Keratinocyte (primary cell): ENCODE data around the gene SBNO2. TPM values are rescaled to one million over a fixed set of nuclear protein-coding genes. Genes with fewer than 3 reads are reported as not detected.

Experiments
- DNase-seq: peaks from one replicate; pipeline ENCODE4 v3.0.0-alpha.2; 2011; ENCODE audit warnings: low read depth, missing footprints, low spot score
- FAIRE-seq: peaks from 2 replicates; lab custom pipeline; 2011; peaks lifted over from hg19 to GRCh38; lab: Jason Lieb, UNC
- H2AFZ ChIP-seq: 2 replicates; pipeline ENCODE4 v1.6.0; 2012; ENCODE audit warnings: low read length, control low read depth, inconsistent platforms; ENCODE audit not compliant: control insufficient read depth
- H3K27ac ChIP-seq: 2 replicates; pipeline ENCODE4 v1.5.1; 2011; ENCODE audit warnings: low read length; ENCODE audit not compliant: control insufficient read depth, insufficient read depth
- H3K27me3 ChIP-seq: 3 replicates; pipeline ENCODE4 v1.6.0; 2011; ENCODE audit warnings: low read length; ENCODE audit not compliant: control insufficient read depth, insufficient read depth; ENCODE audit errors: extremely low read depth
- H3K36me3 ChIP-seq, 2 experiments: 2 replicates in 1 of 2; 3 replicates in 1 of 2; pipeline ENCODE4 v1.5.1; 2011; ENCODE audit warnings: low read length in 2 of 2, mild to moderate bottlenecking in 1 of 2; ENCODE audit not compliant: control insufficient read depth in 2 of 2, insufficient read depth in 2 of 2; ENCODE audit errors: extremely low read depth in 1 of 2
- H3K4me1 ChIP-seq: 3 replicates; pipeline ENCODE4 v1.5.1; 2011; ENCODE audit warnings: low read length; ENCODE audit not compliant: control insufficient read depth, insufficient read depth; ENCODE audit errors: extremely low read depth
- H3K4me2 ChIP-seq: 3 replicates; pipeline ENCODE4 v1.6.0; 2011; ENCODE audit warnings: low read depth, low read length; ENCODE audit not compliant: control insufficient read depth, insufficient read depth; ENCODE audit errors: extremely low read depth
- H3K4me3 ChIP-seq, 3 experiments: fragments of 200-600 bp in 1 of 3; sonication (generic) in 1 of 3; 2 replicates in 2 of 3; 3 replicates in 1 of 3; pipeline ENCODE4 v1.5.1; 2011 to 2016; ENCODE audit warnings: low read length in 3 of 3, mild to moderate bottlenecking in 3 of 3, control low read depth in 2 of 3, inconsistent platforms in 1 of 3, low read depth in 1 of 3, mixed read lengths in 1 of 3, mixed run types in 1 of 3, moderate library complexity in 1 of 3; ENCODE audit not compliant: control insufficient read depth in 2 of 3, insufficient read depth in 2 of 3; ENCODE audit errors: extremely low read depth in 1 of 3
- H3K79me2 ChIP-seq: 2 replicates; pipeline ENCODE4 v1.6.0; 2012; ENCODE audit warnings: low read length; ENCODE audit not compliant: control insufficient read depth, insufficient read depth
- H3K9ac ChIP-seq: 3 replicates; pipeline ENCODE4 v1.6.0; 2011; ENCODE audit warnings: low read length; ENCODE audit not compliant: control insufficient read depth, insufficient read depth; ENCODE audit errors: extremely low read depth
- H3K9me1 ChIP-seq: 3 replicates; pipeline ENCODE4 v1.6.0; 2011; ENCODE audit warnings: low read length; ENCODE audit not compliant: control insufficient read depth, insufficient read depth; ENCODE audit errors: extremely low read depth
- H3K9me3 ChIP-seq: 2 replicates; pipeline ENCODE4 v1.5.1; 2012; ENCODE audit warnings: low read depth, low read length; ENCODE audit not compliant: control insufficient read depth
- H4K20me1 ChIP-seq: 3 replicates; pipeline ENCODE4 v1.6.0; 2011; ENCODE audit warnings: low read length; ENCODE audit not compliant: control insufficient read depth, insufficient read depth; ENCODE audit errors: extremely low read depth
- CTCF ChIP-seq, 3 experiments: IDR thresholded peaks in 1 of 3; conservative IDR thresholded peaks in 1 of 3; optimal IDR thresholded peaks in 1 of 3; 2 replicates in 2 of 3; 3 replicates in 1 of 3; pipeline versions ENCODE3 to v1.5.1; 2011; ENCODE audit warnings: low read length in 3 of 3, mild to moderate bottlenecking in 3 of 3, moderate library complexity in 2 of 3, control low read depth in 1 of 3, inconsistent platforms in 1 of 3; ENCODE audit not compliant: insufficient read depth in 2 of 3; ENCODE audit errors: extremely low read depth in 1 of 3
- EZH2 ChIP-seq: IDR thresholded peaks from one replicate; pipeline ENCODE4 v1.6.1; 2012; ENCODE audit warnings: inconsistent platforms, mild to moderate bottlenecking, low read length, moderate library complexity
- dilution Hi-C: fragments of 300-500 bp; cut with MboI; formaldehyde crosslinking; loops from one replicate; pipeline ENCODE4 v1.7.0; 2020; ENCODE audit warnings: low sequenced_read_pairs; ENCODE audit not compliant: extremely low pct_ligation_motif_present
- polyA plus RNA-seq, 5 experiments: library from polyadenylated mRNA; depleted of rRNA in 3 of 5; stranded (reverse) in 3 of 5; stranded (forward) in 1 of 5; unstranded in 1 of 5; fragments of >200 nt; gene quantifications; 1 replicate in 1 of 5; 2 replicates in 3 of 5; 3 replicates in 1 of 5; pipeline versions ENCODE4 v1.2.1 to v1.2.3, GENCODE V29; 2011 to 2012; ENCODE audit warnings: missing spikeins in 2 of 5, low read depth in 1 of 5, low replicate concordance in 1 of 5

Gene SBNO2
- polyA plus RNA-seq, 1 donor (not counting 4 experiments of a cell fraction or from before 2014, with no cell fraction given): 10.9 TPM

- FAIRE-seq (no peak), DNase-seq (no peak)
- Histone ChIP-seq H3K9me1 (no peaks in the 10 kb centered on the region), H3K9me3 (no peaks in the 10 kb centered on the region), H3K27ac (no peak overlapping the region), H3K27me3 (no peaks in the 10 kb centered on the region), H3K79me2 (peaks cover 45% of the 10 kb centered on the region), H3K4me1 (peaks cover 19% of the 10 kb centered on the region), H3K36me3 (peaks cover 19 to 25% of the 10 kb centered on the region in 2 experiments), H3K4me3 (no peak overlapping the region), H2AFZ (no peak overlapping the region), H3K9ac (no peak overlapping the region), H3K4me2 (no peak overlapping the region), H4K20me1 (peaks cover 6% of the 10 kb centered on the region)
- no peak for TF ChIP-seq CTCF (optimal IDR thresholded peaks at IDR 0.05 in 1 of 3, IDR thresholded peaks at IDR 0.05 in 1 of 3, conservative IDR thresholded peaks at IDR 0.05 in 1 of 3; ENCODE audit: extremely low read depth in 1 of 3, insufficient read depth in 2 of 3, low read length in 3 of 3)
- TF ChIP-seq EZH2: no peak
- dilution Hi-C loops: no loop called here
Observed at GRCh38 chr19:1128106-1128505, 46.0 kb downstream of the SBNO2 start.

- DNase-seq: no peak
- peaks cover 6% of the 10 kb centered on the region for H4K20me1 ChIP-seq
Observed at GRCh38 chr19:1126984-1127760, 46.9 kb downstream of the SBNO2 start.

More at GRCh38 chr19:1126984-1127760, 46.9 kb downstream of the SBNO2 start:
- Histone ChIP-seq H3K79me2 (peaks cover 41% of the 10 kb centered on the region), H3K9ac (no peak overlapping the region), H3K9me1 (no peaks in the 10 kb centered on the region), H3K9me3 (no peaks in the 10 kb centered on the region), H3K4me2 (no peak overlapping the region), H2AFZ (no peak overlapping the region), H3K27me3 (no peaks in the 10 kb centered on the region), H3K36me3 (peaks cover 25 to 29% of the 10 kb centered on the region in 2 experiments), H3K4me1 (peaks cover 11% of the 10 kb centered on the region), H3K4me3 (no peak overlapping the region), H3K27ac (no peak overlapping the region)
- dilution Hi-C loops: no loop called here
- TF ChIP-seq CTCF (optimal IDR thresholded peaks at IDR 0.05 in 1 of 3, IDR thresholded peaks at IDR 0.05 in 1 of 3, conservative IDR thresholded peaks at IDR 0.05 in 1 of 3; ENCODE audit: extremely low read depth in 1 of 3, insufficient read depth in 2 of 3, low read length in 3 of 3): no peak
- no peak for TF ChIP-seq EZH2
- no peak for FAIRE-seq
